GM12878 (cell line): ENCODE data around the gene KCNJ12. TPM values are rescaled to one million over a fixed set of nuclear protein-coding genes. Genes with fewer than 3 reads are reported as not detected.

Experiments
- ATAC-seq: fragments of 200-7000 bp; cut with Tn5 transposase; 3 replicates; pipeline ENCODE4 v1.9.1; 2020; ENCODE audit warnings: mild to moderate bottlenecking, moderate library complexity
- BruUV-seq: library from RNA; stranded (reverse); fragments of 400-500 nt; replicated peaks from 2 replicates; lab custom pipeline; 2021; lab: Mats Ljungman, UMichigan
- CTCF ChIA-PET: fragments of 300-600 bp; sonication (Branson Sonifier 250); formaldehyde crosslinking; extraction: SDS; loops from one replicate; lab custom pipeline; 2021; ENCODE audit warnings: inconsistent platforms; lab: Yijun Ruan, JAX
- POLR2A ChIA-PET: fragments of 350-600 bp; formaldehyde crosslinking; extraction: SDS; loops from one replicate; lab custom pipeline; 2021; ENCODE audit warnings: inconsistent platforms; lab: Charles Lee
- RAD21 ChIA-PET: fragments of 300-600 bp; sonication (Branson Sonifier 250); formaldehyde crosslinking; loops from one replicate; lab custom pipeline; 2023; ENCODE audit warnings: antibody characterized with exemption; ENCODE audit not compliant: unreplicated experiment; lab: Charles Lee
- SMC1A ChIA-PET: fragments of 300-600 bp; sonication (Branson Sonifier 250); formaldehyde crosslinking; loops from one replicate; lab custom pipeline; 2023; ENCODE audit not compliant: unreplicated experiment, uncharacterized antibody; lab: Charles Lee
- DNase-seq: peaks from one replicate; pipeline ENCODE4 v3.0.0-alpha.2; 2011; ENCODE audit warnings: low read depth, low spot score
- FAIRE-seq: peaks from 3 replicates; lab custom pipeline; 2011; peaks lifted over from hg19 to GRCh38; lab: Jason Lieb, UNC
- H2AFZ ChIP-seq: 2 replicates; pipeline ENCODE4 v1.6.0; 2011; ENCODE audit warnings: low read depth, low read length, control low read depth; ENCODE audit not compliant: control insufficient read depth
- H3K27ac ChIP-seq: 2 replicates; pipeline ENCODE4 v1.5.1; 2011; ENCODE audit warnings: control low read depth; ENCODE audit not compliant: control insufficient read depth, insufficient read depth
- H3K27me3 ChIP-seq, 2 experiments: replicated peaks in 1 of 2; 2 replicates each; pipeline versions ENCODE4 v1.6.0 to v1.6.1; 2011; ENCODE audit warnings: low read length in 1 of 2; ENCODE audit not compliant: control insufficient read depth in 2 of 2, insufficient read depth in 2 of 2
- H3K36me3 ChIP-seq, 2 experiments: 2 replicates each; pipeline ENCODE4 v1.5.1; 2011; ENCODE audit warnings: low read length in 1 of 2; ENCODE audit not compliant: control insufficient read depth in 2 of 2, insufficient read depth in 2 of 2
- H3K4me1 ChIP-seq: 2 replicates; pipeline ENCODE4 v1.6.1; 2011; ENCODE audit warnings: mild to moderate bottlenecking, low read length, moderate library complexity, mixed read lengths; ENCODE audit not compliant: control insufficient read depth, insufficient read depth
- H3K4me2 ChIP-seq: 2 replicates; pipeline ENCODE4 v1.6.0; 2011; ENCODE audit warnings: control low read depth; ENCODE audit not compliant: control insufficient read depth, insufficient read depth
- H3K4me3 ChIP-seq: fragments of 200-600 bp; sonication (generic); 2 replicates; pipeline ENCODE4 v1.5.1; 2016
- H3K79me2 ChIP-seq: 2 replicates; pipeline ENCODE4 v1.6.0; 2011; ENCODE audit warnings: low read length; ENCODE audit not compliant: control insufficient read depth, insufficient read depth
- H3K9ac ChIP-seq: 2 replicates; pipeline ENCODE4 v1.8.0; 2011; ENCODE audit warnings: low read length, control low read depth, mixed read lengths; ENCODE audit not compliant: control insufficient read depth, insufficient read depth
- H3K9me3 ChIP-seq: replicated peaks from 3 replicates; pipeline ENCODE4 v1.5.1; 2011; ENCODE audit warnings: mild to moderate bottlenecking, low read length; ENCODE audit not compliant: control insufficient read depth, insufficient read depth
- H4K20me1 ChIP-seq: 2 replicates; pipeline ENCODE4 v1.6.0; 2011; ENCODE audit not compliant: control insufficient read depth, insufficient read depth
- ATF2 ChIP-seq: IDR thresholded peaks from 2 replicates; pipeline ENCODE4 v1.6.1; 2012; ENCODE audit warnings: low read length, inconsistent platforms
- BCL3 ChIP-seq: IDR thresholded peaks from 2 replicates; pipeline ENCODE4 v1.6.1; 2011; ENCODE audit warnings: borderline replicate concordance, low read depth, mild to moderate bottlenecking, moderate library complexity, low read length; ENCODE audit not compliant: insufficient read depth, poor library complexity, severe bottlenecking
- CBX3 ChIP-seq: fragments of 200-600 bp; sonication (generic); IDR thresholded peaks from 2 replicates; pipeline ENCODE4 v1.6.1; 2016; ENCODE audit warnings: low read depth, borderline replicate concordance
- CHD4 ChIP-seq: fragments of 200-600 bp; sonication (generic); IDR thresholded peaks from 2 replicates; pipeline ENCODE4 v1.6.1; 2016; ENCODE audit warnings: mild to moderate bottlenecking
- JUNB ChIP-seq: IDR thresholded peaks from 2 replicates; pipeline ENCODE4 v1.6.1; 2016; ENCODE audit warnings: antibody characterized with exemption, mild to moderate bottlenecking
- KAT2A ChIP-seq: conservative IDR thresholded peaks from 2 replicates; pipeline ENCODE4 v1.6.1; 2011; ENCODE audit warnings: low read depth, low read length; ENCODE audit not compliant: control insufficient read depth
- NBN ChIP-seq: fragments of 450-650 bp; IDR thresholded peaks from 2 replicates; pipeline ENCODE4 v1.6.1; 2016
- NR2C2 ChIP-seq: IDR thresholded peaks from 2 replicates; pipeline ENCODE4 v1.6.1; 2011; ENCODE audit warnings: borderline replicate concordance, low read depth; ENCODE audit not compliant: control insufficient read depth, insufficient read length
- NRF1 ChIP-seq: conservative IDR thresholded peaks from 2 replicates; pipeline ENCODE4 v1.6.1; 2011; ENCODE audit warnings: mild to moderate bottlenecking, low read depth, low read length, improper control_type of control experiment
- PAX5 ChIP-seq: IDR thresholded peaks from 2 replicates; pipeline ENCODE4 v1.6.1; 2011; ENCODE audit warnings: low read depth, low read length, borderline replicate concordance
- WGBS: methylation state at CpG from one replicate; pipeline ENCODE4 v1.1.6; 2016; ENCODE audit warnings: low lambda C conversion rate; ENCODE audit not compliant: insufficient replicate concordance, insufficient coverage; ENCODE audit errors: missing lambda C conversion rate; 5-methylcytosine and 5-hydroxymethylcytosine counted together
- in situ Hi-C: fragments of 300-500 bp; cut with MboI; formaldehyde crosslinking; loops from 9 replicates; pipeline ENCODE4 v1.14.3; 2018; ENCODE audit warnings: mixed read lengths
- intact Hi-C: fragments of 100-400 bp; cut with micrococcal nuclease; formaldehyde crosslinking; loops from one replicate; pipeline ENCODE4 v1.14.2; 2022; ENCODE audit not compliant: unreplicated experiment
- polyA plus RNA-seq, 11 experiments: library from polyadenylated mRNA; depleted of rRNA in 4 of 11; unstranded in 6 of 11; stranded (reverse) in 5 of 11; fragments of >200 nt; fragmentation: Nextera tagmentation in 4 of 11; fragmentation: Illumina TruSeq in 1 of 11; extraction: Ambion mirVana in 4 of 11; extraction: Trizol in 1 of 11; gene quantifications; 1 replicate in 1 of 11; 2 replicates in 10 of 11; pipeline versions ENCODE4 v1.2.1 to v1.2.3, GENCODE V29; 2011 to 2016; ENCODE audit warnings: inconsistent platforms in 2 of 11, missing spikeins in 2 of 11, low read depth in 1 of 11
- total RNA-seq, 4 experiments: library from RNA; depleted of rRNA in 3 of 4; stranded (reverse); fragments of >200 nt in 3 of 4; fragmentation: Illumina TruSeq in 1 of 4; extraction: Trizol in 1 of 4; gene quantifications; 2 replicates each; pipeline versions ENCODE4 v1.2.1 to v1.2.3, GENCODE V29; 2013 to 2021
- TF ChIP-seq, protein P1 (sequence below): fragments of 150-350 bp; IDR thresholded peaks from 2 replicates; pipeline ENCODE4 v1.6.1; 2014; ENCODE audit warnings: mild to moderate bottlenecking, low read depth, low read length

The KCNJ12 gene
- total and polyA plus RNA-seq, 10 of the 15 experiments (the other 5 are each of a cell fraction or from before 2014, with no cell fraction given) = 0.04 to 0.21 (median 0.09) TPM; not detected in 3

DNA sequence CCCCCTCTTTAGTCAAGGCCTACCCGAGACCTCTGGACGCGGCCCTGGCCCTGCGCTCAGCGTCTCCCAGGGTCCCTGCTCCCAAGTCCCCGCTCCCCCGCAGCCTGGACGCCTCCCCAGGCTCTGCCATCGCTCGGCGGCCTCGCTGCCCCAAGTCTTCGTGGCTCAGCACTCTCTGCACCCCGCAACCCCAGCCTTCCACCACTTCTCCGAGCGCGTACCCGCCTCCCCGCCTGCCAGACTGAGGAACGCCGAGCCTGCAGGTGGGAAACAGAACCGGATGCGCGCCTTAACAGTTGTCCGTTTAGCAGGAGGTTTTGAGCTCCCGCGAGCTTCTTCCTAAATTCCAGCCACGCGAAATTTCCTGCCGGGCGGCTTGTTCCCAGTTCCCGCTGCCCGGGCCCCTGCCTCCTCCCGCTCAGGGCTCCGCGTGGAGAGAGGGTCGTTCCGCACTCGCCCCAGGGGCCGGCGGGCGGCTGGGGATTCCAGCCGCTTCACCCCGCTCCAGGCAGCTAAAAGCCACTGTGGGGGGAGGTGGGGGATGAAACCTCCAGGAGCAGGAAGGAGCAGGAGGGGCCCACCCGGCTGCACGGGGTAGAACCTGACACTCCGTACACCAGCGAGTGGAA, 87.7 kb downstream of the KCNJ12 start:
- in situ Hi-C loops = no loop called here
- ATAC-seq = no peak
- no peaks in the 10 kb centered on the region; a peak in 2 of 4 replicates for H3K27me3 ChIP-seq
- no peaks in the 10 kb centered on the region for H3K79me2 ChIP-seq
- H3K4me1 ChIP-seq = no peaks in the 10 kb centered on the region
- no peak overlapping the region for H2AFZ ChIP-seq
- FAIRE-seq = no peak
- H3K9ac ChIP-seq = no peak overlapping the region
- TF ChIP-seq, protein P1, sequence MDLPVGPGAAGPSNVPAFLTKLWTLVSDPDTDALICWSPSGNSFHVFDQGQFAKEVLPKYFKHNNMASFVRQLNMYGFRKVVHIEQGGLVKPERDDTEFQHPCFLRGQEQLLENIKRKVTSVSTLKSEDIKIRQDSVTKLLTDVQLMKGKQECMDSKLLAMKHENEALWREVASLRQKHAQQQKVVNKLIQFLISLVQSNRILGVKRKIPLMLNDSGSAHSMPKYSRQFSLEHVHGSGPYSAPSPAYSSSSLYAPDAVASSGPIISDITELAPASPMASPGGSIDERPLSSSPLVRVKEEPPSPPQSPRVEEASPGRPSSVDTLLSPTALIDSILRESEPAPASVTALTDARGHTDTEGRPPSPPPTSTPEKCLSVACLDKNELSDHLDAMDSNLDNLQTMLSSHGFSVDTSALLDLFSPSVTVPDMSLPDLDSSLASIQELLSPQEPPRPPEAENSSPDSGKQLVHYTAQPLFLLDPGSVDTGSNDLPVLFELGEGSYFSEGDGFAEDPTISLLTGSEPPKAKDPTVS = no peak
- CTCF ChIA-PET = no interaction called here
- RAD21 ChIA-PET = no interaction called here
- 31% methylated on average over 43 of the region's 48 CpGs for WGBS
- H3K36me3 ChIP-seq = no peaks in the 10 kb centered on the region
- H4K20me1 ChIP-seq = no peaks in the 10 kb centered on the region
- no peaks in the 10 kb centered on the region for H3K9me3 ChIP-seq
- no TSS peak for BruUV-seq
- SMC1A ChIA-PET = no interaction called here
- H3K4me3 ChIP-seq = no peak overlapping the region
- H3K27ac ChIP-seq = no peak overlapping the region
- DNase-seq = no peak
- POLR2A ChIA-PET = no interaction called here
- H3K4me2 ChIP-seq = no peak overlapping the region
- intact Hi-C loops = no loop called here

- no TSS peak for BruUV-seq
- intact Hi-C loops = no loop called here
- ATAC-seq = no peak
- RAD21 ChIA-PET = no interaction called here
- Histone ChIP-seq H4K20me1 (no peaks in the 10 kb centered on the region), H3K4me1 (no peaks in the 10 kb centered on the region), H3K4me3 (no peak overlapping the region), H3K9ac (no peak overlapping the region), H3K27me3 (no peaks in the 10 kb centered on the region; a peak in 2 of 4 replicates), H3K27ac (no peak overlapping the region), H3K4me2 (no peak overlapping the region), H3K36me3 (no peaks in the 10 kb centered on the region), H3K9me3 (no peaks in the 10 kb centered on the region), H2AFZ (no peak overlapping the region), H3K79me2 (no peaks in the 10 kb centered on the region)
- CTCF ChIA-PET = no interaction called here
- SMC1A ChIA-PET = no interaction called here
- DNase-seq = no peak
- POLR2A ChIA-PET = no interaction called here
- WGBS = 36% methylated on average over 6 of the region's 12 CpGs
- no peak for TF ChIP-seq BCL3
- TF ChIP-seq CHD4 = no peak
- no peak for TF ChIP-seq NRF1
- no peak for TF ChIP-seq NR2C2
- no peak for TF ChIP-seq NBN
- no peak for TF ChIP-seq PAX5
- TF ChIP-seq JUNB = no peak
- TF ChIP-seq KAT2A = no peak
- no peak for TF ChIP-seq CBX3
- no peak for TF ChIP-seq ATF2
- in situ Hi-C loops = no loop called here
- no peak for FAIRE-seq
Measured at GRCh38 chr17:21464611-21465021, 88.5 kb downstream of the KCNJ12 start.
